Neural progenitor cell (in vitro differentiated cells): Measurements from ENCODE around the gene RAD51AP1. TPM values are rescaled to one million over a fixed set of nuclear protein-coding genes. Genes with fewer than 3 reads are reported as not detected.

ENCODE experiments used
- DNase-seq: peaks from one replicate; pipeline ENCODE4 v3.0.0-alpha.2; 2016; ENCODE audit warnings: low spot score
- H2AFZ ChIP-seq: fragments of 200-600 bp; sonication (generic); replicated peaks from 2 replicates; pipeline ENCODE4 v1.6.1; 2016; ENCODE audit warnings: antibody characterized with exemption
- H3F3A ChIP-seq: fragments of 200-600 bp; sonication (generic); 2 replicates; pipeline ENCODE4 v1.6.1; 2016; ENCODE audit warnings: antibody characterized with exemption, low read depth
- H3K27ac ChIP-seq: fragments of 200-600 bp; sonication (generic); 2 replicates; pipeline ENCODE4 v1.5.1; 2016; ENCODE audit warnings: mild to moderate bottlenecking
- H3K27me3 ChIP-seq: fragments of 200-600 bp; sonication (generic); 2 replicates; pipeline ENCODE4 v1.6.1; 2016; ENCODE audit warnings: mild to moderate bottlenecking, moderate library complexity
- H3K36me3 ChIP-seq: fragments of 200-600 bp; sonication (generic); 2 replicates; pipeline ENCODE4 v1.5.1; 2016
- H3K4me1 ChIP-seq: fragments of 200-600 bp; sonication (generic); 2 replicates; pipeline ENCODE4 v1.6.1; 2016; ENCODE audit warnings: mixed run types
- H3K4me2 ChIP-seq: fragments of 200-600 bp; sonication (generic); 2 replicates; pipeline ENCODE4 v1.6.1; 2016
- H3K4me3 ChIP-seq: fragments of 200-600 bp; sonication (generic); 2 replicates; pipeline ENCODE4 v1.5.1; 2016
- H3K79me2 ChIP-seq: fragments of 200-600 bp; sonication (generic); 2 replicates; pipeline ENCODE4 v1.6.1; 2016; ENCODE audit warnings: low read depth
- H3K9ac ChIP-seq: fragments of 200-600 bp; sonication (generic); 2 replicates; pipeline ENCODE4 v1.6.1; 2016
- H3K9me3 ChIP-seq: fragments of 200-600 bp; sonication (generic); 2 replicates; pipeline ENCODE4 v1.5.1; 2016; ENCODE audit warnings: low read depth
- H4K20me1 ChIP-seq: fragments of 200-600 bp; sonication (generic); 2 replicates; pipeline ENCODE4 v1.6.1; 2016; ENCODE audit warnings: low read depth
- H3K27ac Mint-ChIP-seq: 3 replicates; pipeline ENCODE4 v1.8.0; 2021; ENCODE audit warnings: mixed read lengths
- H3K27me3 Mint-ChIP-seq: 2 replicates; pipeline ENCODE4 v1.8.0; 2022; ENCODE audit warnings: low read depth, mild to moderate bottlenecking, inconsistent platforms, moderate library complexity, mixed read lengths; ENCODE audit not compliant: insufficient read depth
- H3K36me3 Mint-ChIP-seq: 3 replicates; pipeline ENCODE4 v1.8.0; 2021; ENCODE audit warnings: mixed read lengths
- H3K4me1 Mint-ChIP-seq: 3 replicates; pipeline ENCODE4 v1.8.0; 2021; ENCODE audit warnings: mixed read lengths
- H3K4me3 Mint-ChIP-seq: 3 replicates; pipeline ENCODE4 v1.8.0; 2021; ENCODE audit warnings: mild to moderate bottlenecking, moderate library complexity, mixed read lengths
- H3K9me3 Mint-ChIP-seq: 3 replicates; pipeline ENCODE4 v1.8.0; 2020; ENCODE audit warnings: mixed read lengths
- EZH2 ChIP-seq: fragments of 200-600 bp; sonication (generic); IDR thresholded peaks from 2 replicates; pipeline ENCODE4 v1.6.1; 2017; ENCODE audit warnings: antibody characterized with exemption, mild to moderate bottlenecking, moderate library complexity
- EZH2phosphoT487 ChIP-seq: fragments of 200-600 bp; sonication (generic); IDR thresholded peaks from 2 replicates; pipeline ENCODE4 v1.6.1; 2017; ENCODE audit warnings: antibody characterized with exemption
- total RNA-seq: library from RNA; depleted of rRNA; stranded (reverse); fragments of >200 nt; gene quantifications from 2 replicates; pipeline ENCODE4 v1.2.3, GENCODE V29; 2015; ENCODE audit warnings: low replicate concordance
- TF ChIP-seq, protein P1 (sequence below): fragments of 200-600 bp; sonication (generic); IDR thresholded peaks from 2 replicates; pipeline ENCODE4 v1.5.1; 2017; ENCODE audit warnings: antibody characterized with exemption, mild to moderate bottlenecking

RAD51AP1 gene
- total RNA-seq, 1 donor from 2014 or later, result 189 TPM

DNA sequence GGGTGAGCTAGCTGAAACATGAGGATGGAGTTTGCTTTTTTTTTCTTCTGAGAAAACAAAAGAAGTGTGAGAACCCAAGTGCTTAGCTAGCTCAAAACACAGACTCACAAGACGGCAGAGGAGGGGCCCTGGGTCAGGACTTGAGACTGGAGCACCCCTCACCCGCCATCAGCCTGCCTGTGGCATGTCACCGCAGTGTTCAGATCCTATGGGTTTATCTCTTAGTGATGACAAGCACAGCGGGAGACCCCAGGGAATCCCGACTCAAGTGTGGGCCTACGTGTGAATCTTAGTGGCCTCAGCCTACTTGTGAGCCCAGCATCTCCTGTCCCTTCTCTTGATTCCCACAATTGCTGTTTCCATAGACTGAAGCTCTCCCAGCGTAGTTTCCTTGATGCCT, 46.2 kb downstream of the RAD51AP1 start:
- Histone ChIP-seq H3K27me3 (no peaks in the 10 kb centered on the region), H4K20me1 (peaks cover 4% of the 10 kb centered on the region), H3K36me3 (no peaks in the 10 kb centered on the region), H3K9me3 (no peaks in the 10 kb centered on the region), H3F3A (peaks cover 24% of the 10 kb centered on the region), H3K9ac (no peak overlapping the region), H3K4me2 (no peak overlapping the region), H3K27ac (no peak overlapping the region), H2AFZ (no peak overlapping the region), H3K79me2 (no peaks in the 10 kb centered on the region), H3K4me1 (peaks cover 26% of the 10 kb centered on the region), H3K4me3 (no peak overlapping the region)
- H3K36me3 Mint-ChIP-seq, result no peaks in the 10 kb centered on the region
- TF ChIP-seq, protein P1, sequence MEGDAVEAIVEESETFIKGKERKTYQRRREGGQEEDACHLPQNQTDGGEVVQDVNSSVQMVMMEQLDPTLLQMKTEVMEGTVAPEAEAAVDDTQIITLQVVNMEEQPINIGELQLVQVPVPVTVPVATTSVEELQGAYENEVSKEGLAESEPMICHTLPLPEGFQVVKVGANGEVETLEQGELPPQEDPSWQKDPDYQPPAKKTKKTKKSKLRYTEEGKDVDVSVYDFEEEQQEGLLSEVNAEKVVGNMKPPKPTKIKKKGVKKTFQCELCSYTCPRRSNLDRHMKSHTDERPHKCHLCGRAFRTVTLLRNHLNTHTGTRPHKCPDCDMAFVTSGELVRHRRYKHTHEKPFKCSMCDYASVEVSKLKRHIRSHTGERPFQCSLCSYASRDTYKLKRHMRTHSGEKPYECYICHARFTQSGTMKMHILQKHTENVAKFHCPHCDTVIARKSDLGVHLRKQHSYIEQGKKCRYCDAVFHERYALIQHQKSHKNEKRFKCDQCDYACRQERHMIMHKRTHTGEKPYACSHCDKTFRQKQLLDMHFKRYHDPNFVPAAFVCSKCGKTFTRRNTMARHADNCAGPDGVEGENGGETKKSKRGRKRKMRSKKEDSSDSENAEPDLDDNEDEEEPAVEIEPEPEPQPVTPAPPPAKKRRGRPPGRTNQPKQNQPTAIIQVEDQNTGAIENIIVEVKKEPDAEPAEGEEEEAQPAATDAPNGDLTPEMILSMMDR, result no peak
- TF ChIP-seq EZH2phosphoT487 (no peak), EZH2 (no peak)
- H3K27ac Mint-ChIP-seq, result peak overlapping the region; percentile 52
- no peak overlapping the region for H3K4me3 Mint-ChIP-seq
- no peaks in the 10 kb centered on the region for H3K27me3 Mint-ChIP-seq
- no peak for DNase-seq
- peaks cover 19% of the 10 kb centered on the region for H3K4me1 Mint-ChIP-seq
- H3K9me3 Mint-ChIP-seq, result no peaks in the 10 kb centered on the region

GRCh38 chr12:4586500-4586899, 47.8 kb downstream of the RAD51AP1 start:
- Histone ChIP-seq H2AFZ (peak overlapping the region; percentile 63), H3K4me2 (no peak overlapping the region), H3K4me1 (peaks cover 10% of the 10 kb centered on the region), H3K27me3 (no peaks in the 10 kb centered on the region), H4K20me1 (no peaks in the 10 kb centered on the region), H3K27ac (no peak overlapping the region), H3K9me3 (no peaks in the 10 kb centered on the region), H3K9ac (no peak overlapping the region), H3K79me2 (no peaks in the 10 kb centered on the region), H3K36me3 (no peaks in the 10 kb centered on the region), H3F3A (peaks cover 8% of the 10 kb centered on the region), H3K4me3 (no peak overlapping the region)
- Mint-ChIP-seq H3K27ac (peak overlapping the region; percentile 22), H3K4me3 (no peak overlapping the region), H3K4me1 (peaks cover 7% of the 10 kb centered on the region), H3K36me3 (no peaks in the 10 kb centered on the region), H3K9me3 (no peaks in the 10 kb centered on the region), H3K27me3 (no peaks in the 10 kb centered on the region)
- TF ChIP-seq EZH2 (no peak), EZH2phosphoT487 (no peak)
- TF ChIP-seq, protein P1, result no peak
- no peak for DNase-seq

GRCh38 chr12:4587108-4587507, 48.4 kb downstream of the RAD51AP1 start:
- H3K4me3 ChIP-seq, result no peak overlapping the region
- peaks cover 7% of the 10 kb centered on the region for H3K4me1 Mint-ChIP-seq
- peaks cover 3% of the 10 kb centered on the region for H3F3A ChIP-seq
- no peaks in the 10 kb centered on the region for H3K27me3 Mint-ChIP-seq
- no peaks in the 10 kb centered on the region for H3K36me3 ChIP-seq
- no peaks in the 10 kb centered on the region for H3K9me3 Mint-ChIP-seq
- H3K36me3 Mint-ChIP-seq, result no peaks in the 10 kb centered on the region
- no peak overlapping the region for H3K27ac ChIP-seq
- no peaks in the 10 kb centered on the region for H4K20me1 ChIP-seq
- H3K4me2 ChIP-seq, result no peak overlapping the region
- H3K4me1 ChIP-seq, result peaks cover 7% of the 10 kb centered on the region
- peak overlapping the region; percentile 63 for H2AFZ ChIP-seq
- no peak for TF ChIP-seq EZH2
- TF ChIP-seq EZH2phosphoT487, result no peak
- TF ChIP-seq, protein P1, result peak; percentile 36
- DNase-seq, result no peak
- no peak overlapping the region for H3K27ac Mint-ChIP-seq
- no peaks in the 10 kb centered on the region for H3K79me2 ChIP-seq
- no peaks in the 10 kb centered on the region for H3K9me3 ChIP-seq
- H3K4me3 Mint-ChIP-seq, result no peak overlapping the region
- H3K27me3 ChIP-seq, result no peaks in the 10 kb centered on the region
- no peak overlapping the region for H3K9ac ChIP-seq
